ENCODE data around the gene CFAP45.

The CFAP45 gene

GRCh38 chr1:159827102-159827490, 72.9 kb downstream of the CFAP45 start:
- DNase-seq (ENCODE audit: low read depth): no peak

- peak; percentile 49 for DNase-seq (ENCODE audit: low read depth)
These were observed 73.4 kb downstream of the CFAP45 start, which contains the start of gene SLAMF8 for GRCh38 chr1:159826441-159827101. Gene SLAMF8 (plus strand): TSS chr1:159826873. CDS start chr1:159826899, 26 bp downstream.

GRCh38 chr1:159825564-159825963, 74.4 kb downstream of the CFAP45 start:
- no peak for DNase-seq (ENCODE audit: low read depth)

GRCh38 chr1:159823406-159823805, 76.6 kb downstream of the CFAP45 start:
- DNase-seq (ENCODE audit: low read depth): no peak
